ENCODE results near the gene ANXA2R. TPM values are rescaled to one million over a fixed set of nuclear protein-coding genes. Genes with fewer than 3 reads are reported as not detected.

Gene ANXA2R
- total RNA-seq, 1 donor from 2014 or later: 0.26 TPM

DNA sequence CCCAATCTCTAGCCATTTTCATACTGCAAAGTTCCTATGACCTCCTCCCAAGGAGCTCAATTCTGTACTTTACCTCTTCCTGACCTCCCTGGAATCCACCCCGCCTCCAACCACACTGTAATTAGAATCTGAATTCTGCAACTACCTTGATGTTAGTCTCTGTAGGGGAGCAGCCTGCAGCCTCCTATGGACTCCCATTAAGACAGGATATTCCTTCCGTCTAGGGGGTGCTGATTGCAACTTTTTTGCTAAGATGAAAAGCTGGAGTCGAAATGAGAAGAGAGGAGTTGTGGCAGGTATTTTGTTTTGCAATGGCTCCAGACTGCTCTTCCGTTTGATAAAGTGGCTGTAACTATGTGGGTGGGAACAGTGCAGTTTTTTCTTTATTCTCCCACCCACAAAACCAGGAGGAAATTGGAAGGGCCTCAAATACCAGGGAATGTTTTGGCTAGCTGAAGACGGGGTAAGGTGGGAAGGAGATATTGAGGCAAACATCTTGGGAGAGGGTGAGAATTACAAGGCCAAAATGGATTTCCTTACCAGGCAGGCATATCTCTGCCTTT lies 23.8 kb downstream of the ANXA2R start:
- H3K27me3 ChIP-seq (ENCODE audit: control insufficient read depth, insufficient read depth, low read length): no peaks in the 10 kb centered on the region
- H3K4me3 ChIP-seq (ENCODE audit: low read depth, low read length): no peak overlapping the region
- FAIRE-seq: no peak
- DNase-seq (ENCODE audit: low read depth): no peak
- H3K36me3 ChIP-seq (ENCODE audit: control insufficient read depth, insufficient read depth, low read length): no peaks in the 10 kb centered on the region
- TF ChIP-seq, protein P1, sequence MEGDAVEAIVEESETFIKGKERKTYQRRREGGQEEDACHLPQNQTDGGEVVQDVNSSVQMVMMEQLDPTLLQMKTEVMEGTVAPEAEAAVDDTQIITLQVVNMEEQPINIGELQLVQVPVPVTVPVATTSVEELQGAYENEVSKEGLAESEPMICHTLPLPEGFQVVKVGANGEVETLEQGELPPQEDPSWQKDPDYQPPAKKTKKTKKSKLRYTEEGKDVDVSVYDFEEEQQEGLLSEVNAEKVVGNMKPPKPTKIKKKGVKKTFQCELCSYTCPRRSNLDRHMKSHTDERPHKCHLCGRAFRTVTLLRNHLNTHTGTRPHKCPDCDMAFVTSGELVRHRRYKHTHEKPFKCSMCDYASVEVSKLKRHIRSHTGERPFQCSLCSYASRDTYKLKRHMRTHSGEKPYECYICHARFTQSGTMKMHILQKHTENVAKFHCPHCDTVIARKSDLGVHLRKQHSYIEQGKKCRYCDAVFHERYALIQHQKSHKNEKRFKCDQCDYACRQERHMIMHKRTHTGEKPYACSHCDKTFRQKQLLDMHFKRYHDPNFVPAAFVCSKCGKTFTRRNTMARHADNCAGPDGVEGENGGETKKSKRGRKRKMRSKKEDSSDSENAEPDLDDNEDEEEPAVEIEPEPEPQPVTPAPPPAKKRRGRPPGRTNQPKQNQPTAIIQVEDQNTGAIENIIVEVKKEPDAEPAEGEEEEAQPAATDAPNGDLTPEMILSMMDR (IDR thresholded peaks at IDR 0.05; ENCODE audit: insufficient read depth, low read length, severe bottlenecking): no peak

DNA sequence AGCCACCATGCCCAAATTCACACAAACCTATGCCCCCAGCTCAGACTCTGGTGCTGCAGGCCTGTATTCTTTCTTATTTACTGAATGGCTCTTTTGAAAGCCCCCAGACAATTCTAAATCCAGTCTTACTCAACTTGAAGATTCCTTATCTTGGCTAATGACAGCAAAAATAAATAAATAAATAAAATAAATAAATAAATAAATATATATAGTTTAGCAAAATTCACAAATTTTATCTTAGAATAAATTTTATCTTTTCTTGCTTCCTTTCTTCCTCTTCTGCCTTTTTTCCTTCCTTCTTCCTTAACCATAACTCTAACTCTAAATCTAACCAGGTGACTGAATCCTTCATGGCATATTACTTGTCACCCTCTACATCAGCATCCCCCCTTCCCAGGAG lies 25.6 kb downstream of the ANXA2R start:
- H3K4me3 ChIP-seq (ENCODE audit: low read depth, low read length): no peak overlapping the region
- TF ChIP-seq, protein P1 (IDR thresholded peaks at IDR 0.05; ENCODE audit: insufficient read depth, low read length, severe bottlenecking): no peak
- no peak for FAIRE-seq
- no peaks in the 10 kb centered on the region for H3K27me3 ChIP-seq (ENCODE audit: control insufficient read depth, insufficient read depth, low read length)
- no peak for DNase-seq (ENCODE audit: low read depth)
- H3K36me3 ChIP-seq (ENCODE audit: control insufficient read depth, insufficient read depth, low read length): no peaks in the 10 kb centered on the region

DNA sequence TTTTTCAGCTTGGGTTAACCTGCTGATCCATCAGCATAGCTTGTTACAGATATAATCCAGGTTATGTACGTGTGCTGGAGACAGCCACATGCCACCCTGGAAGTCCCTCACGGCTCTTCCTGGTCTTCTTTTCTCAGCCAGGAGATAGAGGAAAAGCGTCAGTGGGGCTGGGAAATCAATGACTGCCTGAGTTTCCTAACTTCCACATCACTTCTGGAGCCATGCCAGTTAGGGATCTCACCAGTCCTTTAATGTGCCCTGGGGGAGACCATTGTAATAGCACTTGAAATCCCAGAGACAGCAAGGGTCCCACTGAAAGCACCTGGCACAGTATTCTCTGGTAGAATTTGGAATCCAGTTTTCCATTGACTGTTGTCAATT lies 29.2 kb downstream of the ANXA2R start:
- DNase-seq (ENCODE audit: low read depth) (no peak), FAIRE-seq (no peak)
- no peaks in the 10 kb centered on the region for H3K36me3 ChIP-seq (ENCODE audit: control insufficient read depth, insufficient read depth, low read length)
- H3K4me3 ChIP-seq (ENCODE audit: low read depth, low read length): no peak overlapping the region
- TF ChIP-seq, protein P1 (IDR thresholded peaks at IDR 0.05; ENCODE audit: insufficient read depth, low read length, severe bottlenecking): no peak
- H3K27me3 ChIP-seq (ENCODE audit: control insufficient read depth, insufficient read depth, low read length): no peaks in the 10 kb centered on the region

DNA sequence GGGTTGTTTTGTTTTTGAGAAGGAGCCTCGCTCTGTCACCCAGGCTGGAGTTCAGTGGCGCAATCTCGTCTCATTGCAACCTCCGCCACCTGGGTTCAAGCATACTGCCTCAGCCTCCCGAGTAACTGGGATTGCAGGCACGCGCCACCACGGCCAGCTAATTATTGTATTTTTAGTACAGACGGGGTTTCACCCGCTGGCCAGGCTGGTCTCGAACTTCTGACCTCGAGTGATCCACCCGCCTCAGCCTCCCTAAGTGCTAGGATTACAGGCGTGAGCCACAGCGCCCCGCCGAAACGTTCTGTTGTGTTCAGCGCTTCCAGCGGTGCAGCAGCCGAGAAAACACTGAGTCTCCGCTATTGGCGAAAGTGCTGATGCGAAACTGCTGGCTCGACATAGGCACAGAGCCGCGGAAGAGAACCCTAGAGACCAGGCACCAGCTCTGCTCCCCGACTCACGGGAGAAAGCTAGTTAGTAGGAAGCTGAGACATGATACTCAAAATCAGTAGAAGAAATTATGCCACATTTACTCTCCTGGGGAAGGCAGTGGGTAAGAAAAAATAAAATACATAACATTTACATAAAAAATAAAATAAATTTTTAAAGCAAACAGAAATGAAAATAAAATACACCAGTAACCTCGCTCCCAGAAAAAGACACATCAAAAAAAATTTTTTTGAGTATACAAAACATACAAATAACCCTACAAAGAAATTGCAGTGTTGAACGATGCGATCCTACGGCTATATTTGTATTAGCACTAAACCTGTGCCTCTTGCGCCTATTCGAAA lies 31.6 kb downstream of the ANXA2R start:
- H3K27me3 ChIP-seq (ENCODE audit: control insufficient read depth, insufficient read depth, low read length): no peaks in the 10 kb centered on the region
- TF ChIP-seq, protein P1 (IDR thresholded peaks at IDR 0.05; ENCODE audit: insufficient read depth, low read length, severe bottlenecking): peak; percentile 22
- FAIRE-seq (no peak), DNase-seq (ENCODE audit: low read depth) (peak; percentile 84)
- H3K36me3 ChIP-seq (ENCODE audit: control insufficient read depth, insufficient read depth, low read length): no peaks in the 10 kb centered on the region
- H3K4me3 ChIP-seq (ENCODE audit: low read depth, low read length): peak overlapping the region; percentile 34

DNA sequence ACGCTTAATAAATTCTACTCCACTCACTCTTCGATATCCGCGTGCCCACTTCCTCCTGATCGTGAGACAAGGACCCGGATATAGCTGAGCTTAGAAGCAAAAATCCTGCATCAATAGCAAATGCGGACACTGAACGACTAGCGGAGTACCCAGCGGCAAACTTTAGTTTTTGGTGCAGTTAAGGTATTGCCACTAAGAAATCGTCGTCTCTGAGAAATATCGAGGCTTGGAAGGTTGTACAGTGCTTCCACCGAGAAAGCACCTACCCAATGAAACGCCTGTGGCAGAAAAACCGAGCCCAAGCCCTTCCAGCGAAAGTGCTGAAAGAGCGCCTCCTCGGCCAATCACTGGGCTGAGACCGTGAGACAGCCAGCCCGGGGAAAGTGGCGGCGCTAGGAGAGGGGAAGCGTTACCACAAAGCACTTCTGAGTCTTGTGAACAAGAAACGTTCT lies 32.2 kb downstream of the ANXA2R start:
- peak overlapping the region; percentile 34 for H3K4me3 ChIP-seq (ENCODE audit: low read depth, low read length)
- TF ChIP-seq, protein P1 (IDR thresholded peaks at IDR 0.05; ENCODE audit: insufficient read depth, low read length, severe bottlenecking): peak; percentile 2
- no peaks in the 10 kb centered on the region for H3K36me3 ChIP-seq (ENCODE audit: control insufficient read depth, insufficient read depth, low read length)
- H3K27me3 ChIP-seq (ENCODE audit: control insufficient read depth, insufficient read depth, low read length): no peaks in the 10 kb centered on the region
- peak; percentile 63 for DNase-seq (ENCODE audit: low read depth)
- FAIRE-seq: no peak
